Measurements from ENCODE around the gene HS3ST3A1.

- TF ChIP-seq POLR2A (IDR thresholded peaks at IDR 0.05; ENCODE audit: low read length) (no peak), GATA1 (IDR thresholded peaks at IDR 0.05; ENCODE audit: low read depth, low read length) (no peak)
These were observed 125.0 kb downstream of the HS3ST3A1 start for GRCh38 chr17:13476720-13477119.
